ENCODE measurements around the gene ATXN7L1.

ATXN7L1 gene

DNA sequence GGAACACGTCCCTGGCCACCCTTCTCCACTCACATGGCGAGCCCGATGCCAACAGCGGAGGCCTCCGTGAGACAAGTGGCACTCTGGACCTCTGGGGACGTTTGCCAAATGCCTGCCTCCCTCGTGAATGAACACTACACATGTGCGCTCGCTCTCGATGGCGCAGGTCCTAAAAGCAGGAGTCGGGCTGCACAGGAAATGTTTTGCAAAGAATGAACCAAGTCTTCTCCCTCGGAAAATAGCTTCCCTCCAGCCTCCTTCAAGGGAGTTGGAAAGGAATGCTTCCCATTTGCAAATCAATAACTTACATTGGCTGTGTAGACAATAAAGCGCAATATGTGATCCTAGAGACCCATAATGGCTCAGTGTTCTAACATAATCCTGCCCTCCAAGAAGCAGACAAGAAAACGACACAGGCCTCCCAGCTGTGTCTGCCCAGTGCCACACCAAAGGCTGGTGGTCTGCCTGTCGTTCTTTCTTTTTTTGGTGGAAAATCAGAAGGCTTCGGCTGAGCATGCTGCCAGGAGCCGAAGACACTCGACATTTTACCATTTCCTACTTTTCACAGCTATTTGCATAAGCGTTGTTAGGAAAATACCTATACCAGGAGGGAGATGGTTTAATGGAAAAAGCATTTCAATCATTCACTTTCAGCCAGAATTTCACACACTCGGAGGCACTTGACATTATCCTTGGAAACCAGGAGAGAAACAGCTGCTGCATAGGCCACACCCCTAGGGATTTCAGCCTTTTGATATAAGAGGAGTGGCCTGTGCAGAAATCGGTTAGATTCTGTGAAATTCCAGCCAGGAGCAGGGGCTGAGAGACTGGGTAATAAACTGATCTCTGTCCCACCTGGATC is 38.4 kb downstream of the ATXN7L1 start:
- no peaks in the 10 kb centered on the region for H3K27me3 ChIP-seq
- no peak overlapping the region for H3K4me3 ChIP-seq (ENCODE audit: low read depth in 1 of 2, low read length in 1 of 2)
- no peaks in the 10 kb centered on the region for H3K36me3 ChIP-seq
- no peaks in the 10 kb centered on the region for H3K9me3 ChIP-seq
- no peak overlapping the region for H3K27ac ChIP-seq
- H3K4me1 ChIP-seq (ENCODE audit: control insufficient read depth in 1 of 2, insufficient read depth in 1 of 2, low read depth in 1 of 2, low read length in 1 of 2) = no peaks in the 10 kb centered on the region
- TF ChIP-seq, protein P1, sequence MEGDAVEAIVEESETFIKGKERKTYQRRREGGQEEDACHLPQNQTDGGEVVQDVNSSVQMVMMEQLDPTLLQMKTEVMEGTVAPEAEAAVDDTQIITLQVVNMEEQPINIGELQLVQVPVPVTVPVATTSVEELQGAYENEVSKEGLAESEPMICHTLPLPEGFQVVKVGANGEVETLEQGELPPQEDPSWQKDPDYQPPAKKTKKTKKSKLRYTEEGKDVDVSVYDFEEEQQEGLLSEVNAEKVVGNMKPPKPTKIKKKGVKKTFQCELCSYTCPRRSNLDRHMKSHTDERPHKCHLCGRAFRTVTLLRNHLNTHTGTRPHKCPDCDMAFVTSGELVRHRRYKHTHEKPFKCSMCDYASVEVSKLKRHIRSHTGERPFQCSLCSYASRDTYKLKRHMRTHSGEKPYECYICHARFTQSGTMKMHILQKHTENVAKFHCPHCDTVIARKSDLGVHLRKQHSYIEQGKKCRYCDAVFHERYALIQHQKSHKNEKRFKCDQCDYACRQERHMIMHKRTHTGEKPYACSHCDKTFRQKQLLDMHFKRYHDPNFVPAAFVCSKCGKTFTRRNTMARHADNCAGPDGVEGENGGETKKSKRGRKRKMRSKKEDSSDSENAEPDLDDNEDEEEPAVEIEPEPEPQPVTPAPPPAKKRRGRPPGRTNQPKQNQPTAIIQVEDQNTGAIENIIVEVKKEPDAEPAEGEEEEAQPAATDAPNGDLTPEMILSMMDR (IDR thresholded peaks at IDR 0.05) = no peak

DNA sequence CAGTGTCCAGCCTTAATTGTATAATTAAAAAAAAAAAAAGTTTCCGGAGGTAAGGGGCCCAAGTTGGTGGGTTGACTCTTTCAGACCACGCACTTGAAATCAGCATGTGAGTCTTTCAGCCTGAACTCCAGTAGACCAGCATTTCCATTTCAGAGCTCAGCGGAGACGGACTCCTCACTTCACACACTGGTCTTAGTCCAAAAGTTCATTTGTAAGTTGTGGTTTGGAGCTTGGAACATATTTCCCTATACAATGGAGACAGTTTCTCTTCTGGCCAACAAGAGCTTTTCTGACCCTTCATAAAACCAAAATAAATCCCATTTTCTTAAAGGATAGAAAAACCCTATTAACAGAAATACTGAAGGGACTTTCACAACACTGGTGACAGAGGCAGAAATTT is 41.0 kb downstream of the ATXN7L1 start:
- Histone ChIP-seq H3K27ac (no peak overlapping the region), H3K27me3 (no peaks in the 10 kb centered on the region), H3K36me3 (no peaks in the 10 kb centered on the region), H3K4me3 (ENCODE audit: low read depth in 1 of 2, low read length in 1 of 2) (no peak overlapping the region), H3K9me3 (no peaks in the 10 kb centered on the region), H3K4me1 (ENCODE audit: control insufficient read depth in 1 of 2, insufficient read depth in 1 of 2, low read depth in 1 of 2, low read length in 1 of 2) (no peaks in the 10 kb centered on the region)
- TF ChIP-seq, protein P1 (IDR thresholded peaks at IDR 0.05) = no peak

DNA sequence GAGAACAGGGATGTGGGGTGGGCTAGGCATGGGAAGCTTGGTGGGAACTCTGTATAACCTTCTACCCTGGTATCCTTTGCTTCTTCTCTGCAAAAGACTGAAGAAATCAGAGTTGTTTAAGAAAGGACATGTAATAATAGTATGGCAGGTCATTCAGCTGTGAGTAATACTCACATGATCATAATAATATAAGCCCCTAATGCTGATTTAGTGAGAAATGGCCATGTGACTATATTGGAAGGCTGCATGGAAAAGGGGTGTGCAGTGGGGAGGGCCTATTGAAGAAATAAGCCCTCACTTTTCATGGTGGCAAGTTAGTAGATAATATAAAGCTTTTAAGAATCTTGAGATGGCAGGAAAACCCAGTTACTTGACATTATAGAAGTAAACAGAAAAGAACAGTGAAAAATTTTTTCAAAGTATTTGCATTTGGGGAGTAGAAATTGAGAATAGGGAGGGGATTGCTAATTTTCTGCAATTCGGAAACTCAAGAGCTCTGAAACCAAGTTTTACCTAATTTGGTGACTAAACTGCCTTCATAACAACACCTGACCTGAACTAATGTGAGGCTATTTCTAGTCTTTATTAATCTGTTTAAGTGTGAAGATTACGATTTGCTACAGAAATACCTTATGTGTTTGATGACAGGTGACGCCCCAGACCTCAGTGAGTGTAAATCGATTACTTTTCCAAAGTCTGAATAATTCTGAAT is 44.4 kb downstream of the ATXN7L1 start:
- TF ChIP-seq, protein P1 (IDR thresholded peaks at IDR 0.05) = no peak
- Histone ChIP-seq H3K4me1 (ENCODE audit: control insufficient read depth in 1 of 2, insufficient read depth in 1 of 2, low read depth in 1 of 2, low read length in 1 of 2) (no peaks in the 10 kb centered on the region), H3K9me3 (no peaks in the 10 kb centered on the region), H3K27ac (no peak overlapping the region), H3K4me3 (ENCODE audit: low read depth in 1 of 2, low read length in 1 of 2) (no peak overlapping the region), H3K27me3 (no peaks in the 10 kb centered on the region), H3K36me3 (no peaks in the 10 kb centered on the region)

DNA sequence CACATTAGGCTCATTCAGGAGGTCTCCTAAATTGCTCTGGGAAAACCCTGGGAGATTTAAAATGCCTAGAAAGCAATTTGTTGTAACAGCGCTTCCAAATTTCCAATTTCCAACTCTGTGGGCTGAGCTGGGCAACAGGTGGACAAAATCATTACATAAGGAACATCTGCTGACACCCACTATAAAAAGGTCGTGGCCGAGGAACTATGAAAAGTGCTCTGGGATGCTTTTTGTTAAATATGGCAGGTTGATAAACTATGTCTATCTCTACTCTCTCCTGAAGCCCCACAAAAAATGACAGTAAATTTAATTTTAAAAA is 45.1 kb downstream of the ATXN7L1 start:
- H3K27ac ChIP-seq = no peak overlapping the region
- H3K36me3 ChIP-seq = no peaks in the 10 kb centered on the region
- TF ChIP-seq, protein P1 (IDR thresholded peaks at IDR 0.05) = no peak
- H3K27me3 ChIP-seq = no peaks in the 10 kb centered on the region
- H3K4me3 ChIP-seq (ENCODE audit: low read depth in 1 of 2, low read length in 1 of 2) = no peak overlapping the region
- H3K4me1 ChIP-seq (ENCODE audit: control insufficient read depth in 1 of 2, insufficient read depth in 1 of 2, low read depth in 1 of 2, low read length in 1 of 2) = no peaks in the 10 kb centered on the region
- no peaks in the 10 kb centered on the region for H3K9me3 ChIP-seq

DNA sequence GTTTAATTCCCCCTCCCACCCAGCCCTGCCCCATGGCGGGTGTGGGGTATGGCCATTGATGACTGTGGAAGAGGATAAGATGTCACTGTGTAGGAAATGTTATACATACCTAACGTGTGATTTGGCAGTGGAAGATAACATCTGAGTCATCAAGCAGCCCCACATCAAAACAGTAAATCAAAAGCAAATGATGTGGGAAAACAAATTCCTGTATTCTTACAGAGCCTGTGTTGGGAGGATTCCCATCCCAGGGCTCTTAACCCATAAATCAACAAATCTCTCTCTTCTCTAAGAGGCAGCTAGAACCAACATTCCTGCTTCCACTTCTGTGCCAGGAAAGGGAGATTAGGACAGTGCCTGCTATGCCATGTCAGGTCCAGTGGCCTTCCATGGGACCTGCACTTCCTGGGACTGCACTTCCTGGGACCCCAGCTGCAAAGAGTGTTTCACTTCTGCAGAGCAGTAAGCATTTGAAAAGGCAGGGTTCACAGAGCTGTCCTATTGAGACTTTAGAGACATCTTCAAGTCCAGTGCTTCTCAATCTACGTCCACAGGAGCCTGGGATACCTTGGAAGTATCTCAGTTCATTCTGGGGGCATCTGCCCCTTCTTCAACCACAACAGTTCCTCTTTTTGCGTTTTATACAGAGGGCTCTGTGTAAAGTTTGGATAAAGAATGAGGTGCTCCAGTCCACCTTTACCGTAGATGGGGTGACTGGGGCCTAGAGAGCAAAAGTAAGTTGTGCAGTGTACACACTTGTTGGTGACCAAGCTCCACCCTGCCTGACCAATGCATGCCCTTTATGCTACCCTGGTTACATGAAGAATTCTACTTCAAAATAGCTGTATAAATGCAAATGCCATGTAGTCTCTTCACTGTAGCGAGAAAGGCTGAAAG is 45.7 kb downstream of the ATXN7L1 start:
- Histone ChIP-seq H3K27ac (no peak overlapping the region), H3K4me1 (ENCODE audit: control insufficient read depth in 1 of 2, insufficient read depth in 1 of 2, low read depth in 1 of 2, low read length in 1 of 2) (no peaks in the 10 kb centered on the region), H3K9me3 (no peaks in the 10 kb centered on the region), H3K4me3 (ENCODE audit: low read depth in 1 of 2, low read length in 1 of 2) (no peak overlapping the region), H3K36me3 (no peaks in the 10 kb centered on the region), H3K27me3 (no peaks in the 10 kb centered on the region)
- TF ChIP-seq, protein P1 (IDR thresholded peaks at IDR 0.05) = no peak
